ENCODE measurements around the gene ATP4B.

Gene ATP4B

GRCh38 chr13:113620036-113620796 is 37.8 kb downstream of the ATP4B start:
- DNase-seq (ENCODE audit: low spot score in 2 of 2), result no peak
- no peaks in the 10 kb centered on the region for H3K9me3 ChIP-seq
- H3K4me3 ChIP-seq, result no peak overlapping the region
- peaks cover 59% of the 10 kb centered on the region for H3K36me3 ChIP-seq (replicated peaks)
- H3K4me1 ChIP-seq, result no peaks in the 10 kb centered on the region
- no peaks in the 10 kb centered on the region for H3K27me3 ChIP-seq (ENCODE audit: low read depth)
- in situ Hi-C loops (cut with MboI; ENCODE audit: low sequenced_read_pairs), result no loop called here

- H3K27me3 ChIP-seq (ENCODE audit: low read depth), result no peaks in the 10 kb centered on the region
- no peak overlapping the region for H3K4me3 ChIP-seq
- H3K36me3 ChIP-seq (replicated peaks), result peaks cover 66% of the 10 kb centered on the region
- no peaks in the 10 kb centered on the region for H3K9me3 ChIP-seq
- H3K4me1 ChIP-seq, result no peaks in the 10 kb centered on the region
- in situ Hi-C loops (cut with MboI; ENCODE audit: low sequenced_read_pairs), result no loop called here
- DNase-seq (ENCODE audit: low spot score in 2 of 2), result no peak
These were observed 39.5 kb downstream of the ATP4B start for GRCh38 chr13:113618455-113618854.

GRCh38 chr13:113617961-113618360 is 40.0 kb downstream of the ATP4B start:
- H3K9me3 ChIP-seq, result no peaks in the 10 kb centered on the region
- no peak for DNase-seq (ENCODE audit: low spot score in 2 of 2)
- H3K4me3 ChIP-seq, result no peak overlapping the region
- H3K27me3 ChIP-seq (ENCODE audit: low read depth), result no peaks in the 10 kb centered on the region
- H3K36me3 ChIP-seq (replicated peaks), result peaks cover 64% of the 10 kb centered on the region
- no peaks in the 10 kb centered on the region for H3K4me1 ChIP-seq
- in situ Hi-C loops (cut with MboI; ENCODE audit: low sequenced_read_pairs), result no loop called here

- H3K9me3 ChIP-seq, result no peaks in the 10 kb centered on the region
- DNase-seq (ENCODE audit: low spot score in 2 of 2), result peak in 1 of 2 experiments; percentile 33
- no peak overlapping the region for H3K4me3 ChIP-seq
- in situ Hi-C loops (cut with MboI; ENCODE audit: low sequenced_read_pairs), result no loop called here
- H3K27me3 ChIP-seq (ENCODE audit: low read depth), result no peaks in the 10 kb centered on the region
- peaks cover 64% of the 10 kb centered on the region for H3K36me3 ChIP-seq (replicated peaks)
- H3K4me1 ChIP-seq, result no peaks in the 10 kb centered on the region
These were observed 40.8 kb downstream of the ATP4B start for GRCh38 chr13:113616991-113617749.

GRCh38 chr13:113616281-113616906 is 41.6 kb downstream of the ATP4B start:
- in situ Hi-C loops (cut with MboI; ENCODE audit: low sequenced_read_pairs), result no loop called here
- Histone ChIP-seq H3K36me3 (replicated peaks) (peaks cover 70% of the 10 kb centered on the region), H3K9me3 (no peaks in the 10 kb centered on the region), H3K4me1 (no peaks in the 10 kb centered on the region), H3K4me3 (no peak overlapping the region), H3K27me3 (ENCODE audit: low read depth) (no peaks in the 10 kb centered on the region)
- DNase-seq (ENCODE audit: low spot score in 2 of 2), result no peak

GRCh38 chr13:113613789-113614379 is 44.1 kb downstream of the ATP4B start:
- H3K4me3 ChIP-seq, result no peak overlapping the region
- no peaks in the 10 kb centered on the region for H3K9me3 ChIP-seq
- in situ Hi-C loops (cut with MboI; ENCODE audit: low sequenced_read_pairs), result no loop called here
- no peak for DNase-seq (ENCODE audit: low spot score in 2 of 2)
- H3K4me1 ChIP-seq, result no peaks in the 10 kb centered on the region
- H3K36me3 ChIP-seq (replicated peaks), result peaks cover 80% of the 10 kb centered on the region
- H3K27me3 ChIP-seq (ENCODE audit: low read depth), result no peaks in the 10 kb centered on the region

GRCh38 chr13:113612607-113613006 is 45.4 kb downstream of the ATP4B start:
- no peaks in the 10 kb centered on the region for H3K9me3 ChIP-seq
- H3K4me1 ChIP-seq, result no peaks in the 10 kb centered on the region
- in situ Hi-C loops (cut with MboI; ENCODE audit: low sequenced_read_pairs), result no loop called here
- H3K27me3 ChIP-seq (ENCODE audit: low read depth), result no peaks in the 10 kb centered on the region
- no peak overlapping the region for H3K4me3 ChIP-seq
- DNase-seq (ENCODE audit: low spot score in 2 of 2), result no peak
- peaks cover 70% of the 10 kb centered on the region for H3K36me3 ChIP-seq (replicated peaks)

GRCh38 chr13:113611996-113612395 is 46.0 kb downstream of the ATP4B start:
- no peaks in the 10 kb centered on the region for H3K27me3 ChIP-seq (ENCODE audit: low read depth)
- no peak overlapping the region for H3K4me3 ChIP-seq
- DNase-seq (ENCODE audit: low spot score in 2 of 2), result no peak
- no peaks in the 10 kb centered on the region for H3K9me3 ChIP-seq
- in situ Hi-C loops (cut with MboI; ENCODE audit: low sequenced_read_pairs), result no loop called here
- H3K36me3 ChIP-seq (replicated peaks), result peaks cover 68% of the 10 kb centered on the region
- no peaks in the 10 kb centered on the region for H3K4me1 ChIP-seq

GRCh38 chr13:113610266-113610665 is 47.7 kb downstream of the ATP4B start:
- H3K4me3 ChIP-seq, result no peak overlapping the region
- H3K27me3 ChIP-seq (ENCODE audit: low read depth), result no peaks in the 10 kb centered on the region
- no peaks in the 10 kb centered on the region for H3K9me3 ChIP-seq
- H3K4me1 ChIP-seq, result no peaks in the 10 kb centered on the region
- no peak for DNase-seq (ENCODE audit: low spot score in 2 of 2)
- H3K36me3 ChIP-seq (replicated peaks), result peaks cover 60% of the 10 kb centered on the region
- in situ Hi-C loops (cut with MboI; ENCODE audit: low sequenced_read_pairs), result no loop called here

GRCh38 chr13:113609616-113610015 is 48.4 kb downstream of the ATP4B start:
- in situ Hi-C loops (cut with MboI; ENCODE audit: low sequenced_read_pairs), result no loop called here
- no peaks in the 10 kb centered on the region for H3K27me3 ChIP-seq (ENCODE audit: low read depth)
- no peaks in the 10 kb centered on the region for H3K9me3 ChIP-seq
- no peak for DNase-seq (ENCODE audit: low spot score in 2 of 2)
- H3K4me1 ChIP-seq, result no peaks in the 10 kb centered on the region
- H3K36me3 ChIP-seq (replicated peaks), result peaks cover 60% of the 10 kb centered on the region
- no peak overlapping the region for H3K4me3 ChIP-seq

GRCh38 chr13:113608967-113609533 is 48.9 kb downstream of the ATP4B start:
- Histone ChIP-seq H3K9me3 (no peaks in the 10 kb centered on the region), H3K36me3 (replicated peaks) (peaks cover 61% of the 10 kb centered on the region), H3K27me3 (ENCODE audit: low read depth) (no peaks in the 10 kb centered on the region), H3K4me1 (no peaks in the 10 kb centered on the region), H3K4me3 (no peak overlapping the region)
- in situ Hi-C loops (cut with MboI; ENCODE audit: low sequenced_read_pairs), result no loop called here
- no peak for DNase-seq (ENCODE audit: low spot score in 2 of 2)

- peaks cover 53% of the 10 kb centered on the region for H3K36me3 ChIP-seq (replicated peaks)
These were observed 49.9 kb downstream of the ATP4B start for GRCh38 chr13:113607889-113608635.

More at GRCh38 chr13:113607889-113608635, 49.9 kb downstream of the ATP4B start:
- in situ Hi-C loops (cut with MboI; ENCODE audit: low sequenced_read_pairs), result no loop called here
- DNase-seq (ENCODE audit: low spot score in 2 of 2), result no peak
- no peaks in the 10 kb centered on the region for H3K4me1 ChIP-seq
- H3K9me3 ChIP-seq, result no peaks in the 10 kb centered on the region
- no peak overlapping the region for H3K4me3 ChIP-seq
- H3K27me3 ChIP-seq (ENCODE audit: low read depth), result no peaks in the 10 kb centered on the region
